Activated T-cell treated with anti-CD3 and anti-CD28 coated beads for 48 hours (primary cell): Measurements from ENCODE around the gene ENTHD1.
"Not testable (repeated sequence)": the region's sequence is repeated elsewhere in the genome, so short reads cannot be mapped to it uniquely, and the experiment has no call there.

Source experiments
- DNase-seq: peaks from one replicate; pipeline ENCODE4 v3.0.0-alpha.2; 2020; ENCODE audit warnings: low read depth

ENTHD1 gene

DNA sequence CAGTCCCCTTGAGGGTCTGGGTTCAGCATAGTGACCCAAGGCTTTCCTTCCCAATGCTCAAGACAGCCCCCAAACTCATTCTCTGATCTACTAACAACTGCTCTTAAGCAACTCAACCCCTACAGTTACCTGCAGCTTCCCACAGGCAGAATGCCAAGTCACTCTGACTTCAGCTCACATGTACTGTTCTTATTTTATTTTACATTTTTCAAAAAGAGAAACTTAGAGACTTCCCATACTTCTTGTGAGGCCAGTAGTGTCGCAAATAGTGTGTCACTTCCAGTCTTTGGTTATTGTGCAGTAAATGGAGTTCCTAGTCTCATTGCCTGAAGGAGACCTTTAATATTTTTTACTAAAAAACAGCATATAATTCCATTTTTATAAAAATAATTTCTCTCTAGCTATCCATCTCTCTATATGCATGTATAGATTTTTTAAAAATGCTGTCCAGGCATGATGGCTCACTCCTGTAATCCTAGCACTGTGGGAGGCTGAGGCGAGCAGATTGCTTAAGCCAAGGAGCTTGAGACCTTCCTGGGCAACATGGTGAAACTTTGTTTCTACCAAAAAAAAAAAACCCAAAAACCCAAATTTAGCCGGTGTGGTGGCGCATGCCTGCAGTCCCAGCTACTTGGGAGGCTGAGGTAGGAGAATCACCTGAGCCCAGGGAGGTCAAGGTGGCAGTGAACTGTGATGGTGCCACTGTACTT is 41.8 kb downstream of the ENTHD1 start:
- DNase-seq = no peak

- no peak for DNase-seq
Observed at GRCh38 chr22:39847477-39847876, 46.1 kb downstream of the ENTHD1 start.

- not testable (repeated sequence) for DNase-seq
Observed at GRCh38 chr22:39846539-39846938, 47.0 kb downstream of the ENTHD1 start.

DNA sequence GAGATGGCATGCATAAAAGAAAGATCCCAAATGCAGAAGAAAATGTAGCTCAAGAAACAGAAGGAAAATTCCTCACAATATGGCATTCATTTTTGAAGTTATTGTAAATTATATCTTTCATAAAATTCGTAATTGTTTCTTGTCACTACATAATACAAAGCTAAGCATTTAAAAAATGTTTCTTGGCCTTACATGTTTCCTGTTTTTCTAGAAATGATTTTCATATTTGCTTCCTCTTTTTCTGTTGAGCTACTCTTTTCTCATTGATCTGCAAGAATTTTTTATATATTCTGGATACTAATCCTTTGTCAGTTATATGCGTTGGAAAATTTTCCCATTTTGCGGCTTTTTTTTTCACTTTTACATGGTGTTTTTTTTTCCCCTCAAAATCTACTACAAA is 48.0 kb downstream of the ENTHD1 start:
- DNase-seq = no peak

- peak; percentile 13 for DNase-seq
Observed at GRCh38 chr22:39839917-39840510, 53.5 kb downstream of the ENTHD1 start.

- no peak for DNase-seq
Observed at GRCh38 chr22:39839204-39839603, 54.4 kb downstream of the ENTHD1 start.

GRCh38 chr22:39833610-39834009 is 60.0 kb downstream of the ENTHD1 start:
- no peak for DNase-seq

- DNase-seq = no peak
Observed at GRCh38 chr22:39833093-39833492, 60.5 kb downstream of the ENTHD1 start.

DNA sequence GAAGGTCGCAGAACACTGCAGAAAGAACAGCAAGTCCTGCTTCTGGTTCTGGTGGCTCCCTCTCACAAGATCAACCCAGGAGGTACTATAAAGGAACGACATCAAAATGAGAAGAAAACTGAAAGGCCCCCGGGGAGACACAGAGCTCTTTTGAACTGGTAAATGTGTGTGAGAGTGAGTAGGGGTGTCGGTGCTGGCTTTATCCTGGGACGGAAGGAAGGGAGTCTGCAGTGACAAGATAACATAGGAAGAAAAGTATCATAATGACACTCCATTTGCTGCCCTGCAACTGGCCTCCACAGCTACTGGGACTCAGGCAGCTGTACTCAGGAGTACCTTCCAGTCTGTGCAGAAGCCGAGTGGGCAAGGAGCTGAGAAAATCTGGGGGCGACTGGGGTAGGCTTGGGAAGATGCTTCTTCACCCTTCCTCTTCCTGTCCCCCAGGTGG is 60.9 kb downstream of the ENTHD1 start:
- DNase-seq = no peak

DNA sequence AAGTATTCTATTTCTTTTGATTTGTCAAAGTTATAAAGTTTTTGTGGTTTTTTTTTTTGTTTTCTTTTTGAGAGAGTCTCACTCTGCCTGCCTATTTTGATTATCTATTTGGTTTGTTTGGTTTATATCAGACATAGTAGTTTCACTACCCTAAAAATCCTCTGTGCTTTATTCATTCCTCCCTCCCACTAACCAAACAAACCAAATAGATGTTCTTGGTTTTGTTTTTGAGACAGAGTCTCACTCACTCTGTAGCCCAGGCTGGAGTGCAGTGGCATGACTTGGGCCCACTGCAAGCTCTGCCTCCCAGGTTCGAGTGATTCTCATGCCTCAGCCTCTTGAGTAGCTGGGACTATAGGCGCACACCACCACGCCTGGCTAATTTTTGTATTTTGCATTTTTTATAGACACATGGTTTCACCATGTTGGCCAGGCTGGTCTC is 67.9 kb downstream of the ENTHD1 start:
- no peak for DNase-seq

DNA sequence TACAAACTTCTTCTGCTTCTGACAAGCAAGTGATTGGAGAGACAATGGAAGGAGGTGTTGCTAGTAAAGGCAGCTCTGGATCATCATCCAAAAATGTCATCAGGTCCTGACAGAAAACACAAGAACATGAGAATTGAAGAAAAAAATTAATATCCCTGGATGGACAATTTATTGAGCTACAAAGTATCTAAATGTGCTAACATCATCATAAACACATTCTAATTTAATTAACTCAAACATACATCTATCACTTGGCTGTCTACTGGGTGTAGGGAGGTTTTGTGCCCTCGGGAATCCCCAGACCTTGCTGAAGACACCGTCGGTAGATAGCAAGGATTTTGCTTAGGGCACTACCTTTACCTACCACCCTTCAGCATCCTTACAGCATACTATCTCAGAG is 72.6 kb downstream of the ENTHD1 start:
- DNase-seq = no peak

- no peak for DNase-seq
Observed at GRCh38 chr22:39820256-39820655, 73.3 kb downstream of the ENTHD1 start.

DNA sequence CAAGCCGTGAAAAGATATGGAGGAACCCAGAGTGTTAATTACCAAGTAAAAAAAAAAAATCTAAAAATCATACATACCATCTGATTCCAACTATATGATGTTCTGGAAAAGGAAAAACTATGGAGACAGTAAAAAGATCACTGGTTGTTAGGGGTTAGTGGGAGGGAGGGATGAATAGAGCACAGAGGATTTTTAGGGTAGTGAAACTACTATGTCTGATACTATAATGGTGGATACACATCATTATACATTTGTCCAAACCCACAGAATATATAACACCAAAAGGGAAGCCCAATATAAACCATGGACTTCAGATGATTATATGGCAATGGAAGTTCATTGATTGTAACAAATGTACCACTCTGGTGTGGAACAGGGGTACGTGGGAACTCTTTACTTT is 74.1 kb downstream of the ENTHD1 start:
- no peak for DNase-seq

- no peak for DNase-seq
Observed at GRCh38 chr22:39818094-39818493, 75.5 kb downstream of the ENTHD1 start.

- DNase-seq = no peak
Observed at GRCh38 chr22:39815932-39816331, 77.6 kb downstream of the ENTHD1 start.

DNA sequence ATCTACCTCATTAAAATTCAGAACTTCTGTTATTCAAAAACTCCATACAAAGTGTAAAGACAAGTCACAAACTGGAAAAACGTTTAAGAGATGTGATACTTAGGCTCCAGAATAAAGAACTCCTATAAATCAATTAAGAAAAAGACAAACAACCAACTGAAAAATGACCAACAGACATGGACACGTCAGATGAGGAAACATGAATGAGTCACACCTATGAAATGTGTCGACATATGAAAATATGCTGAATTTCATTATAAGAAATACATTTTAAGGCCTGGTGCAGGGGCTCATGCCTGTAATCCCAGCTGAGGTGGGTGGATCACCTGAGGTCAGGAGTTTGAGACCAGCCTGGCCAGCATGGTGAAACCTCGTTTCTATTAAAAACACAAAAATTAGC is 78.7 kb downstream of the ENTHD1 start:
- DNase-seq = no peak

GRCh38 chr22:39809772-39810557 is 83.6 kb downstream of the ENTHD1 start:
- no peak for DNase-seq

GRCh38 chr22:39808081-39808480 is 85.5 kb downstream of the ENTHD1 start:
- peak; percentile 30 for DNase-seq

GRCh38 chr22:39806109-39806508 is 87.5 kb downstream of the ENTHD1 start:
- no peak for DNase-seq

GRCh38 chr22:39805117-39805516 is 88.4 kb downstream of the ENTHD1 start:
- DNase-seq = no peak

DNA sequence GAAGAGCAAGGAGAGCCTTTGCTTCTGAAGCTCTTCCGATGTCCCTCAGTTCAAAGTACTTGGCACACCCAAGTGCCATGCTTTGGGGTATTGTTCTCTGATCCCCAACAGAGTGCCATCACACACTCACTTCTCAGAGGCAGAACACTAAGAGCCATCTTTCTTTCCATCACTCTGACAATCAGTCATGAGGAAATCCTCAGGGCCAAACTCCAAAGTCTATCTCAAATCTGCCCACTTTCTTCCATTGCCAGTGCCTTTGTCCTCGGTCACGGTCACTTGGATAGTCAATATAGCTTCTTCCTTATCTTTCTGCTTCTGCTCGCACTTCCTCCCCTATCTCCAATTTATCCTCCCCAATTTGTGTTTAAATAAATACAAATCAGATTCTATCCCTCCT is 90.9 kb downstream of the ENTHD1 start:
- no peak for DNase-seq

GRCh38 chr22:39800790-39801520 is 92.6 kb downstream of the ENTHD1 start:
- DNase-seq = no peak
